ENCODE measurements around the gene KCNA10. TPM values are rescaled to one million over a fixed set of nuclear protein-coding genes. Genes with fewer than 3 reads are reported as not detected.

KCNA10 gene
- total and polyA plus RNA-seq, 2 donors (not counting 3 experiments of a cell fraction or from before 2014, with no cell fraction given), result not detected

DNA sequence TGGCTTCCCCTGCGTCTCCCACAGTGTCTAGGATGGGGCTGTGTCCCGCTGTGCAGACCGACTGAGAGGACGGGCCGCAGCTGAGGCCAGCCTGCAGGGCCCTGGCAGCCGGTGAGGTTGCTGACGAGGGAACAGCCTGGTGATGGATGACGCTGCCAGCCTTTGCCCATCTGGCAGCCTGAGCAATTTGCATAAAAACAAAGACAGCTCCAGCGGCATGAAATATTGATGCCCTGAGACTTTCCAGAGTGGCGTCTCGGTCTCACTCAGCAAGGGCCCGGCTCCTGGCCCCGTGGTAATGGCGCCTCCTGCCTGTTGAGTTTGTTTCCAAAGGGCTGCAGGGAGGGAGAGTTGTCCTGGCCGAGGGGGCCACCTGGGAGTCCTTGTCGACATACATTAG lies 19.1 kb upstream of the KCNA10 start:
- ChIA-PET POLR2A (no interaction called here), CTCF (no interaction called here)
- BruUV-seq (replicated peaks), result no TSS peak
- Histone ChIP-seq H3K4me1 (ENCODE audit: control insufficient read depth, extremely low read depth, insufficient read depth, low read length) (no peaks in the 10 kb centered on the region), H3K79me2 (ENCODE audit: control insufficient read depth, insufficient read depth, low read length) (no peaks in the 10 kb centered on the region), H4K20me1 (replicated peaks; ENCODE audit: control insufficient read depth, extremely low read depth, insufficient read depth, low read length) (no peaks in the 10 kb centered on the region), H3K27me3 (ENCODE audit: control insufficient read depth in 2 of 2, insufficient read depth in 2 of 2, low read length in 2 of 2) (no peaks in the 10 kb centered on the region), H3K9me3 (replicated peaks; ENCODE audit: control insufficient read depth, insufficient read depth, low read length) (no peaks in the 10 kb centered on the region), H3K36me3 (ENCODE audit: control insufficient read depth in 2 of 2, extremely low read depth in 1 of 2, insufficient read depth in 2 of 2, low read length in 2 of 2) (no peaks in the 10 kb centered on the region), H3K4me2 (ENCODE audit: insufficient read depth, low read length) (no peak overlapping the region), H2AFZ (ENCODE audit: low read depth, low read length) (no peak overlapping the region), H3K4me3 (replicated peaks in 1 of 3; ENCODE audit: insufficient read depth in 1 of 3, low read depth in 1 of 3, low read length in 3 of 3) (no peak overlapping the region), H3K9me1 (replicated peaks; ENCODE audit: control insufficient read depth, extremely low read depth, insufficient read depth, low read length) (no peaks in the 10 kb centered on the region), H3K9ac (replicated peaks; ENCODE audit: extremely low read depth, insufficient read depth, low read length) (no peak overlapping the region), H3K27ac (ENCODE audit: insufficient read depth, low read depth, low read length) (no peak overlapping the region)
- intact Hi-C loops (cut with micrococcal nuclease), result no loop called here
- dilution Hi-C loops (cut with MboI; ENCODE audit: extremely low pct_ligation_motif_present, low sequenced_read_pairs), result no loop called here
- DNase-seq (ENCODE audit: low read depth, low spot score) (no peak), FAIRE-seq (no peak)
- TF ChIP-seq EZH2 (IDR thresholded peaks at IDR 0.05; ENCODE audit: borderline replicate concordance, low read depth, low read length, severe bottlenecking) (no peak), MYC (IDR thresholded peaks at IDR 0.05; ENCODE audit: low read depth, low read length) (no peak), POLR2A (IDR thresholded peaks at IDR 0.05; ENCODE audit: low read depth, low read length) (no peak), POLR2AphosphoS5 (IDR thresholded peaks at IDR 0.05; ENCODE audit: insufficient read depth, low read depth, low read length) (no peak), GATA2 (IDR thresholded peaks at IDR 0.05; ENCODE audit: insufficient read depth, insufficient read length, low read depth, low read length) (no peak), JUN (IDR thresholded peaks at IDR 0.05; ENCODE audit: borderline replicate concordance, insufficient read depth, insufficient read length, low read depth) (no peak), FOS (IDR thresholded peaks at IDR 0.05; ENCODE audit: borderline replicate concordance, insufficient read depth, low read length) (no peak)
- TF ChIP-seq, protein P1, sequence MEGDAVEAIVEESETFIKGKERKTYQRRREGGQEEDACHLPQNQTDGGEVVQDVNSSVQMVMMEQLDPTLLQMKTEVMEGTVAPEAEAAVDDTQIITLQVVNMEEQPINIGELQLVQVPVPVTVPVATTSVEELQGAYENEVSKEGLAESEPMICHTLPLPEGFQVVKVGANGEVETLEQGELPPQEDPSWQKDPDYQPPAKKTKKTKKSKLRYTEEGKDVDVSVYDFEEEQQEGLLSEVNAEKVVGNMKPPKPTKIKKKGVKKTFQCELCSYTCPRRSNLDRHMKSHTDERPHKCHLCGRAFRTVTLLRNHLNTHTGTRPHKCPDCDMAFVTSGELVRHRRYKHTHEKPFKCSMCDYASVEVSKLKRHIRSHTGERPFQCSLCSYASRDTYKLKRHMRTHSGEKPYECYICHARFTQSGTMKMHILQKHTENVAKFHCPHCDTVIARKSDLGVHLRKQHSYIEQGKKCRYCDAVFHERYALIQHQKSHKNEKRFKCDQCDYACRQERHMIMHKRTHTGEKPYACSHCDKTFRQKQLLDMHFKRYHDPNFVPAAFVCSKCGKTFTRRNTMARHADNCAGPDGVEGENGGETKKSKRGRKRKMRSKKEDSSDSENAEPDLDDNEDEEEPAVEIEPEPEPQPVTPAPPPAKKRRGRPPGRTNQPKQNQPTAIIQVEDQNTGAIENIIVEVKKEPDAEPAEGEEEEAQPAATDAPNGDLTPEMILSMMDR (IDR thresholded peaks at IDR 0.05; ENCODE audit: extremely low read depth in 1 of 2, insufficient read depth in 1 of 2, low read depth in 1 of 2, low read length in 2 of 2), result no peak
- TF ChIP-seq, protein P2, sequence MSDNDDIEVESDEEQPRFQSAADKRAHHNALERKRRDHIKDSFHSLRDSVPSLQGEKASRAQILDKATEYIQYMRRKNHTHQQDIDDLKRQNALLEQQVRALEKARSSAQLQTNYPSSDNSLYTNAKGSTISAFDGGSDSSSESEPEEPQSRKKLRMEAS (IDR thresholded peaks at IDR 0.05; ENCODE audit: insufficient read depth, insufficient read length), result no peak
